Epithelial cell of esophagus (primary cell): ENCODE results near the gene IER5.
A peak's percentile ranks its signal among the peaks of the same experiment; 100 is the strongest.
"Not testable (repeated sequence)": the region's sequence is repeated elsewhere in the genome, so short reads cannot be mapped to it uniquely, and the experiment has no call there.

Experiments
- DNase-seq: peaks from one replicate; pipeline ENCODE4 v3.0.0; 2010; ENCODE audit warnings: low read depth
- H3K4me3 ChIP-seq: 2 replicates; pipeline ENCODE4 v1.5.1; 2011; ENCODE audit warnings: mild to moderate bottlenecking, low read length, control low read depth
- TF ChIP-seq, protein P1 (sequence below): IDR thresholded peaks from 2 replicates; pipeline ENCODE4 v1.5.1; 2011; ENCODE audit warnings: low read depth, mild to moderate bottlenecking, low read length, control low read depth, inconsistent platforms; ENCODE audit not compliant: insufficient read depth; ENCODE audit errors: missing control alignments

Gene IER5

DNA sequence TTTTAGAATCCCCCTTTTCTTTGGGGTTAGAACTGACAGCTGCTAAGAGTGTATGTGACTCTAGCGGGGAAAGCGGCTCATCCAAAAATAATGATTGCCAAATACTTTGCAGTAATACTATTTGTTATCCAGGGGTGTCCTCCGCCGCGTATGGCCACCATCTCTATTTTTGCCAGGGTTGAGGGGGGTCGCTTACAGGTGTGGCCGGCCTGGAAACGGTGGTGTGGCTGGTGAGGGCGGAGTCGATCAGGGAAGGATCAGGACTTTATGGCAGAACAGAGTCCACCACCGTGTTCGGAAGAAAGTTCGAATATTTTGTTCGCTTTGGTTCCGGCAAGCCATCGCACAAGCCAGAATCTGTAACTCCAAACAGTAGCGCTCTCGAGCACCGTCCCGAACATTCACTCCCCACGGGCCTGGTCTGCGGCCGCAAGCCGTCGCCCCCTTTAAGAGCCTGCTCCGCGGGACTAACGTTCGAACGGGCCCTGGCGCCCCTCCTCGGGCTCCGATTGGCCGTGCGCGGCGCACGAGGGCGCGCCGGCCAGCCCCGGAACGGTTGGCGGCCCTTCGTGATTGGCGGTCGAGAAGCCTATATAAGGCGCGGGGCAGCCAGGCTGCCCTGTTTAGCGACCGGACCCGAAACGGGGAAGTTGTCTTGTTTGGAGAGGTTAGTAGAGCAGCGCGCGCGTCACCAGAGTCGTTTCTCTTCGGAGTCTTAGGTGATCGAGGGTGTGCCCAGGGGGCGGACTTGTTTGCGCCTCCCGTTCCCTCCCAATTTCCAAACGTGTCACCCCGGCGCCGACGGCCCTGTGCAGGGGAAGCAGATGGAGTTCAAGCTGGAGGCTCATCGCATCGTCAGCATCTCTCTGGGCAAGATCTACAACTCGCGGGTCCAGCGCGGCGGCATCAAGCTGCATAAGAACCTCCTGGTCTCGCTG, at the start of gene IER5:
TSS of gene IER5 (plus strand) at position 622 of the 938 bp plus-strand sequence. CDS start at position 825, 203 bp downstream.
- TF ChIP-seq, protein P1, sequence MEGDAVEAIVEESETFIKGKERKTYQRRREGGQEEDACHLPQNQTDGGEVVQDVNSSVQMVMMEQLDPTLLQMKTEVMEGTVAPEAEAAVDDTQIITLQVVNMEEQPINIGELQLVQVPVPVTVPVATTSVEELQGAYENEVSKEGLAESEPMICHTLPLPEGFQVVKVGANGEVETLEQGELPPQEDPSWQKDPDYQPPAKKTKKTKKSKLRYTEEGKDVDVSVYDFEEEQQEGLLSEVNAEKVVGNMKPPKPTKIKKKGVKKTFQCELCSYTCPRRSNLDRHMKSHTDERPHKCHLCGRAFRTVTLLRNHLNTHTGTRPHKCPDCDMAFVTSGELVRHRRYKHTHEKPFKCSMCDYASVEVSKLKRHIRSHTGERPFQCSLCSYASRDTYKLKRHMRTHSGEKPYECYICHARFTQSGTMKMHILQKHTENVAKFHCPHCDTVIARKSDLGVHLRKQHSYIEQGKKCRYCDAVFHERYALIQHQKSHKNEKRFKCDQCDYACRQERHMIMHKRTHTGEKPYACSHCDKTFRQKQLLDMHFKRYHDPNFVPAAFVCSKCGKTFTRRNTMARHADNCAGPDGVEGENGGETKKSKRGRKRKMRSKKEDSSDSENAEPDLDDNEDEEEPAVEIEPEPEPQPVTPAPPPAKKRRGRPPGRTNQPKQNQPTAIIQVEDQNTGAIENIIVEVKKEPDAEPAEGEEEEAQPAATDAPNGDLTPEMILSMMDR = no peak
- DNase-seq = peak; percentile 98
- H3K4me3 ChIP-seq = peak within 1 kb of the TSS; percentile 89

DNA sequence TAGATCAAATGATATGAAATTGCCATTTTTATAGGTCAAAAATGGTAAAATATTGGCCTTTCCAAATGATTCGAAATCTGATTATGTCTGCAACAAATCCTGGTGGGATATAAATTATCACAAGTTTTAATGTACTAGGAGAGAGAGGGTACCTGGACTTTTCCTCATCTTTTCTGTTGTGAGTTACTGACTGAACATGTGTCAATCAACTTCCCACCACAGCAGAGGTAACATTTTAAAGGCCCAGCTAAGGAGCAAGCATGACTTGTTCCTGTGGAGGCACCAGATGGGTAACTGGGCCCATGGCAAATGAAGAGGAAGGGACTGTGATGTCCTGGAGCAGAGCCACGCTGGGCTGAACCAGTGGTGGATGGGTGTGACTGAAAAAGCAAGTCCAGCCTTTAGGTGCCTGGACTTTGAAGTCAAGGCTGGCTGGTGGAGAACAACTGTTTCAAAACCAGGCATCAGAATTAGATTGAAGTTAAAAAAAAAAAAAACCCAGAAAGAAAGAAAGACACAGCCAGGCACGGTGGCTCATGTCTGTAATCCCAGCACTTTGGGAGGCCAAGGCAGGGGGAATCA, 48.1 kb upstream of the IER5 start:
- H3K4me3 ChIP-seq = no peak overlapping the region
- DNase-seq = no peak
- TF ChIP-seq, protein P1 = no peak

GRCh38 chr1:181043025-181043888, 45.2 kb upstream of the IER5 start:
- TF ChIP-seq, protein P1 = no peak
- peak; percentile 76 for DNase-seq
- no peak overlapping the region for H3K4me3 ChIP-seq

GRCh38 chr1:181044449-181044966, 44.0 kb upstream of the IER5 start:
- TF ChIP-seq, protein P1 = no peak
- H3K4me3 ChIP-seq = no peak overlapping the region
- DNase-seq = peak; percentile 96

- H3K4me3 ChIP-seq, DNase-seq: not testable (repeated sequence)
Observed at GRCh38 chr1:181045946-181046345, 42.6 kb upstream of the IER5 start.

GRCh38 chr1:181049378-181049777, 39.1 kb upstream of the IER5 start:
- TF ChIP-seq, protein P1 = no peak
- no peak for DNase-seq
- H3K4me3 ChIP-seq = no peak overlapping the region
